ENCODE measurements around the gene AADACL3.
"Not testable (repeated sequence)": the region's sequence is repeated elsewhere in the genome, so short reads cannot be mapped to it uniquely, and the experiment has no call there.

AADACL3 gene

DNA sequence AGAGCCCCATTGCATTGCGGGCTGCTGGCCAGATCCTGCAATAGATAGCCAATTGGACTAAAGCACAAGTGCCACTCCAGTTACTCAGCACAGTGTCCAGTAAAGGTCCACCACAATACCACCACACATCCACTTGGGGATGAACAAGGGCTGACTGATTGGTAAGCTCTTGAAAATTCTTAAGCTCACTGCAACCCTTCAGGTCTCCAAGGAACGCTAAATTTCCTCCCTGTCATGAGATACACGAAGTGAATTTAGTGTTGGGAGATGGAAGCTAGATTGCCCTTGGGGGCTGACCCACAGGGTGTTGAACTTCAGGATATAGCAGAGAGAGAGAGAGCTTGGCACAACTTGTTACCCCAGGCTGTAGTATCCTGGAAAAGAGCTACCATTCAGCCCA, 9.8 kb upstream of the AADACL3 start:
- Mint-ChIP-seq H3K4me1 (no peaks in the 10 kb centered on the region), H3K27me3 (peaks cover 0 to 9% of the 10 kb centered on the region in 2 donors), H3K9me3 (peaks cover 11 to 19% of the 10 kb centered on the region in 2 donors), H3K4me3 (no peak overlapping the region), H3K27ac (no peak overlapping the region), H3K36me3 (peaks cover 0 to 3% of the 10 kb centered on the region in 2 donors)
- no peak for DNase-seq
- ATAC-seq (replicated peaks), result no peak

DNA sequence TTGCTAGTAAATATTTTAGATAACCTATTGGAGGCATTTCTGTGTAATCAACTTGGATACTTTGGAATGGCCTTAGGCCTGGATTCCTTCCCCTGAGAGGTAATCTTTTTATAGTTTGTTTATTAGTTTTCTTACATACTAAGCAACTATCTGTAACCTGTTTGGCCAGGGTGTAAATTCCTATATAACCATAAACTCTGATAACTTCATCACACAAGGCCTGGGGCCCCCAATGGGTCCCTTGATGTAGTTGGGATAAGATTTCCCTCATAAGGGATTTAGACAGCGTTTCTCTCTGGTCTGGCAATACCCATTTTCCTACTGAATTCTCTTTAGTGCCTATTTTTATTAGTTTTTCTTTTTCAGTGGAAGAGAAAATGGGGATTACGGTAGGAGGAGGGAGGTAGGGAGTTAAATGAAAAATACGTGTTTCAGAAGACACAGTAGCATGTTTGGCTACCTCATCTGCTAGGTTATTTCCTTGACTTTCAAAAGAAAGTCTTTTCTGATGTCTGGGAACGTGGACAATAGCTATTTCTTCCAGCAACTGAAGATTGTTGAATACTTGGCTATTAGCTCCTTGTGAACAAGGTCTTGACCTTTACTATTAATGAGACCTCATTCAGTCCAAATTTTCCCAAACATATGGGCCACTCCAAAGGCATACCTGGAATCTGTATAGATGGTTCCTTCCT, 7.4 kb upstream of the AADACL3 start:
- Mint-ChIP-seq H3K27ac (no peak overlapping the region), H3K9me3 (peaks cover 3 to 9% of the 10 kb centered on the region in 2 donors), H3K27me3 (peaks cover under 1 to 18% of the 10 kb centered on the region in 2 donors), H3K4me3 (no peak overlapping the region), H3K36me3 (no peaks in the 10 kb centered on the region), H3K4me1 (no peaks in the 10 kb centered on the region)
- DNase-seq (no peak), ATAC-seq (replicated peaks) (no peak)

GRCh38 chr1:12709091-12709491, 6.8 kb upstream of the AADACL3 start:
- Mint-ChIP-seq H3K9me3 (peaks cover under 1 to 6% of the 10 kb centered on the region in 2 donors), H3K27ac (no peak overlapping the region), H3K36me3 (no peaks in the 10 kb centered on the region), H3K4me1 (no peaks in the 10 kb centered on the region), H3K4me3 (no peak overlapping the region), H3K27me3 (peaks cover 6 to 24% of the 10 kb centered on the region in 2 donors)
- DNase-seq (no peak), ATAC-seq (replicated peaks) (no peak)

DNA sequence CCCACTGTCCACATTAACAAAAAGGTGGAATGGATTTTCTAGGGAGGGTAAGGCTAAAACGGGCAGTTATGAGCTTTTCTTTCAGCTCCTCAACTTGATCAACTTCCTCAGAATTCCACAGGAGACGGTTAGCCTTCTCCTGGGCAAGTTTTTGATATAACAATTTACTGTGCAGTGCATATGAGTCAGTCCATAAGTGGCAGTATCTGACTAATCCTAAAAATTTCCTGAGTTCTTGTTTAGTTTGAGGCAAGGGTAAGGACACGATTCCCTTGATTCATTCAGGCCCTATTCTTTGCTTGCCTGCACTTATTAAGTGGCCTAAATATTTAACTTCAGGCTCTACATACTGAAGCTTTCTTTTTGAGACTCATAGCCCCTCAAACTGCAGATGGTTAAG, 6.2 kb upstream of the AADACL3 start:
- Mint-ChIP-seq H3K9me3 (peaks cover 0 to 4% of the 10 kb centered on the region in 2 donors), H3K4me1 (no peaks in the 10 kb centered on the region), H3K4me3 (no peak overlapping the region), H3K27me3 (peaks cover 6 to 24% of the 10 kb centered on the region in 2 donors), H3K36me3 (no peaks in the 10 kb centered on the region), H3K27ac (no peak overlapping the region)
- no peak for DNase-seq
- no peak for ATAC-seq (replicated peaks)

DNA sequence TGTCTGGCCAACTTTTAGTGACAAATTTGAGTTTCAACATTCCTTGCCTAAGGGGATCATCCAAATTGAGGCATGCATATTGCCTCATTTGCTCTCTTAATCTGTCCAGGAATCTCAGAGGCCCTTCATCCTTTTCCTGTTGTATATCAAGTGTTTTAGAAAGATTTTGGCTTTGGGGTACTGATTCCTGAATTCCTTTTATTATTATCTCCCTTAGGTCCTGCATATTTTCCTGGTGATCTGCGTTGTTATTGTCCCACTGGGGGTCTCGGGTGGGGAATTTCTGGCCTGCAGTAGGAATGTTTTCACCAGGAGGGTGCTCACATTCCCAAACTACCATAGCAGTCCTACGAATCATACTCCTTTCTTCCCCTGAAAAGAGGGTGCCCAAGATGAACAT, 4.4 kb upstream of the AADACL3 start:
- Mint-ChIP-seq H3K4me3 (no peak overlapping the region), H3K27me3 (peaks cover 6 to 24% of the 10 kb centered on the region in 2 donors), H3K4me1 (no peaks in the 10 kb centered on the region), H3K9me3 (no peaks in the 10 kb centered on the region), H3K27ac (no peak overlapping the region), H3K36me3 (no peaks in the 10 kb centered on the region)
- no peak for DNase-seq
- ATAC-seq (replicated peaks), result no peak

DNA sequence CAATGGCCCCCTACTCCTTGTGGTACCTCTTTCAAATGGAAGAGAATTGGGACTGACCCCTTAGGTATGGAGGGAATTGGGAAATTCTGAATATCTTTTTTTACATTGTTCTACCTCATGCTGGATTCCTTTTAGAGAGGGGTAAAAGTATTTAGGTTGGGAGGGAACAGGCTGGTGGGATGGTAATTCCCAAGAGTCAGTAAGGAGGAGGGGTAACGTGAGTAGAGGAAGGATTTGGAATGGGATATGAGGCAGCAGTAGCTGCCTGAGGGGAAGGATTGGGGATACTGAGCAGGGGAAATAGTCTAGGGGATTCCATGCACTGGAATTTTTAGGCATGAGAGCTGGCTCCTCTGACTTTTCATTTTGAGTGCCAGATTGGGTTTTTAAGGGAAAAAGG, 3.8 kb upstream of the AADACL3 start:
- peaks cover 6 to 24% of the 10 kb centered on the region in 2 donors for H3K27me3 Mint-ChIP-seq
- ATAC-seq (replicated peaks), result no peak
- no peaks in the 10 kb centered on the region for H3K4me1 Mint-ChIP-seq
- no peaks in the 10 kb centered on the region for H3K36me3 Mint-ChIP-seq
- DNase-seq, result no peak
- no peaks in the 10 kb centered on the region for H3K9me3 Mint-ChIP-seq
- H3K4me3 Mint-ChIP-seq, result no peak overlapping the region
- H3K27ac Mint-ChIP-seq, result no peak overlapping the region

DNA sequence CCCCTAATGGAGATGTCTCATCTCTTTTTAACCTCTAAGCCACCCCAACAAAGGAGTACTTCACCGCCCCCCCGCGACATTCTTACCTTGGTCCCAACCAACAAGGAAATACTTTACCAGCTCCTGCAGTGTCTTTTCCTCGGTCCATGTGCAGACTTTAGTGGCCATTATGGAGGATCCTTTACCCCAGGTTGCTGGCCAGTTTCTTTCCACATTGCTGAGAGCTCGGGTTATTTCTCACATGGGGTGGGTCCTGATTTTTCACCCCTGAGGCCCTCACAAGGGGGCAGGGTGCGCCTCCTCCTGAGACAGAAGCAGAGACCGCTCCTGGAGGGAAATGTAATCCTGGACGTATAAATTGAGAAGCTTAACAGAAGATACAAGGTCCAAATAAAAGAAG, 3.0 kb upstream of the AADACL3 start:
- no peak for ATAC-seq (replicated peaks)
- Mint-ChIP-seq H3K27me3 (peaks cover 11 to 32% of the 10 kb centered on the region in 2 donors), H3K4me3 (no peak overlapping the region)

DNA sequence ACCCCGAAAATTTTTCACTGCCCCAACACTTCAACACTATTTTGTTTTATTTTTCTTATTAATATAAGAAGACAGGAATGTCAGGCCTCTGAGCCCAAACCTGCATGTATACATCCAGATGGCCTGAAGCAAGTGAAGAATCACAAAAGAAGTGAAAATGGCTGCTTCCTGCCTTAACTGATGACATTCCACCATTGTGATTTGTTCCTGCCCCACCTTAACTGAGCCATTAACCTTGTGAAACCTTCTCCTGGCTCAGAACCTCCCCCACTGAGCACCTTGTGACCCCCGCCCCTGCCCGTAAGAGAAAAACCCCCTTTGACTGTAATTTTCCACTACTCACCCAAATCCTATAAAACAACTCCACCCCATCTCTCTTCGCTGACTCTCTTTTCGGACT, 2.3 kb upstream of the AADACL3 start:
- not testable (repeated sequence) for H3K4me1 Mint-ChIP-seq; H3K27ac Mint-ChIP-seq; H3K9me3 Mint-ChIP-seq; H3K4me3 Mint-ChIP-seq; H3K36me3 Mint-ChIP-seq; DNase-seq; ATAC-seq (replicated peaks)
- peaks cover 11 to 33% of the 10 kb centered on the region in 2 donors for H3K27me3 Mint-ChIP-seq

More for the DNA sequence above, 3.0 kb upstream of the AADACL3 start:
- H3K36me3 Mint-ChIP-seq, result no peaks in the 10 kb centered on the region
- H3K27ac Mint-ChIP-seq, result no peak overlapping the region
- H3K4me1 Mint-ChIP-seq, result no peaks in the 10 kb centered on the region
- DNase-seq, result no peak
- no peaks in the 10 kb centered on the region for H3K9me3 Mint-ChIP-seq

- H3K36me3 Mint-ChIP-seq, result no peaks in the 10 kb centered on the region
These were observed 1.0 kb upstream of the AADACL3 start for GRCh38 chr1:12714710-12715475.

GRCh38 chr1:12717301-12717838, 1.5 kb downstream of the AADACL3 start:
- DNase-seq (no peak), ATAC-seq (replicated peaks) (no peak)
- H3K4me1 Mint-ChIP-seq, result no peaks in the 10 kb centered on the region
- H3K4me3 Mint-ChIP-seq, result no peak overlapping the region
- peaks cover 16 to 34% of the 10 kb centered on the region in 2 donors for H3K27me3 Mint-ChIP-seq
- no peak overlapping the region for H3K27ac Mint-ChIP-seq
- no peaks in the 10 kb centered on the region for H3K36me3 Mint-ChIP-seq
- H3K9me3 Mint-ChIP-seq, result no peaks in the 10 kb centered on the region

More at GRCh38 chr1:12714710-12715475, 1.0 kb upstream of the AADACL3 start:
- peaks cover 11 to 41% of the 10 kb centered on the region in 2 donors for H3K27me3 Mint-ChIP-seq
- no peak overlapping the region for H3K4me3 Mint-ChIP-seq
- H3K9me3 Mint-ChIP-seq, result no peaks in the 10 kb centered on the region
- H3K27ac Mint-ChIP-seq, result no peak overlapping the region
- H3K4me1 Mint-ChIP-seq, result no peaks in the 10 kb centered on the region
- ATAC-seq (replicated peaks) (no peak), DNase-seq (no peak)

DNA sequence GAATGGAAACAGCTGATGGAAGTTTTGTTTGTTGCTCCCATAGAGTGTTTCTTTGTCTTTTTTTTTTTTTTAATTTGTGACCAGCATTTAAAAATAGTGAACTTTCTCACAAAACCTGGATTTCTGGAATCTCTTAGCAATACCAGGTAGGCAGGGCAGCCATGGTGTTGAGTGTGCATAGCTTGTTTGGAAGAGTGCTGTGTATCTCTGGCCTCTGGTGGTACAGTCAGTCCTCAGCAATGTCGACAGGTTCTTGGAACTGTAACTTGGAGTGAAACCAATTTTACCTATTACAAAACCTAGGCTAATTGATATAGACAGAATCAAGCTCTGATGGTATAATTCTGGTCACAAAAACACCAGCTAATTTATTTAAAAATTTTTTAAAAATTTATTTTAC, 6.7 kb downstream of the AADACL3 start:
- Mint-ChIP-seq H3K27ac (no peak overlapping the region), H3K27me3 (peaks cover 25 to 42% of the 10 kb centered on the region in 2 donors), H3K4me1 (no peaks in the 10 kb centered on the region), H3K36me3 (no peaks in the 10 kb centered on the region), H3K9me3 (peaks cover 0 to under 1% of the 10 kb centered on the region in 2 donors), H3K4me3 (no peak overlapping the region)
- ATAC-seq (replicated peaks) (no peak), DNase-seq (no peak)

- DNase-seq, result no peak
- no peak for ATAC-seq (replicated peaks)
- Mint-ChIP-seq H3K4me3 (no peak overlapping the region), H3K27me3 (peaks cover 24 to 29% of the 10 kb centered on the region in 2 donors), H3K27ac (no peak overlapping the region), H3K4me1 (no peaks in the 10 kb centered on the region), H3K36me3 (peaks cover 0 to 3% of the 10 kb centered on the region in 2 donors), H3K9me3 (peaks cover 6 to 26% of the 10 kb centered on the region in 2 donors)
These were observed 12.5 kb downstream of the AADACL3 start for GRCh38 chr1:12728391-12728790.

DNA sequence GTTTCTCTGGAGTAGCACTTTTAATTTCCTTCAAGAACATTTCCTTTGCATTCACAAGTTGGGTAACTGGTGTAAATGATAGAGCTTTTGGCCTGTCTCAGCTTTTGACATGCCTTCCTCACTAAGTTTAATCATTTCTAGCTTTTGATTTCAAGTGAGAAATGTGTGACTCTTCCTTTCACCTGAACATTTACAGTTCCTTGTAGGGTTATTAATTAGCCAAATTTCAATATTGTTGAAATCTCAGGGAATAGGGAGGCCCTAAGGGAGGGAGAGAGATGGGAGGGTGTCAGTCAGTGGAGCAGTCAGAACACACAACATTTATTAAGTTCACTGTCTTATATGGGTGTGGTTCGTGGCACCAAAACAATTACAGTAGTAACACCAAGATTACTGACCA, 14.2 kb downstream of the AADACL3 start:
- Mint-ChIP-seq H3K27me3 (peaks cover 25 to 26% of the 10 kb centered on the region in 2 donors), H3K9me3 (peaks cover 6 to 30% of the 10 kb centered on the region in 2 donors), H3K4me3 (no peak overlapping the region), H3K36me3 (peaks cover 0 to 3% of the 10 kb centered on the region in 2 donors), H3K27ac (no peak overlapping the region), H3K4me1 (no peaks in the 10 kb centered on the region)
- ATAC-seq (replicated peaks) (no peak), DNase-seq (no peak)

DNA sequence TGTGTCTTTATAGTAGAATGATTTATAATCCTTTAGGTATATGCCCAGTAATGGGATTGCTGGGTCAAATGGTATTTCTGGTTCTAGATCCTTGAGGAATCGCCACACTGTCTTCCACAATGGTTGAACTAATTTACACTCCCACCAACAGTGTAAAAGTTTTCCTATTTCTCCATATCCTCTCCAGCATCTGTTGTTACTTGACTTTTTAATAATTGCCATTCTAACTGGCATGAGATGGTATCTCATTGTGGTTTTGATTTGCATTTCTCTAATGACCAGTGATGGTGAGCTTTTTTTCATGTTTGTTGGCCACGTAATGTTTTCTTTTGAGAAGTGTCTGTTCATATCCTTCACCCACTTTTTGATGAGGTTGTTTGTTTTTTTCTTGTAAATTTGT, 15.2 kb downstream of the AADACL3 start:
- DNase-seq; H3K4me3 Mint-ChIP-seq; ATAC-seq (replicated peaks); H3K4me1 Mint-ChIP-seq; H3K36me3 Mint-ChIP-seq; H3K27ac Mint-ChIP-seq: not testable (repeated sequence)
- peaks cover 6 to 30% of the 10 kb centered on the region in 2 donors for H3K9me3 Mint-ChIP-seq
- peaks cover 21 to 25% of the 10 kb centered on the region in 2 donors for H3K27me3 Mint-ChIP-seq

All from stimulated activated naive B cell treated with anti-CD40 and anti-IgM and Interleukin-4, amounts not matched to agents 10 μg/mL and 1 μg/mL and 100 μg/mL, for 72 hours (primary cell).